D721Med (cell line): ENCODE results near the gene GRAP2.

Experiments used
- DNase-seq: peaks from one replicate; pipeline ENCODE4 v3.0.0; 2011; ENCODE audit warnings: low spot score; ENCODE audit not compliant: insufficient read length
- FAIRE-seq: peaks from 2 replicates; lab custom pipeline; 2011; peaks lifted over from hg19 to GRCh38; lab: Jason Lieb, UNC
- TF ChIP-seq, protein P1 (sequence below): IDR thresholded peaks from 2 replicates; pipeline ENCODE4 v1.5.1; 2012; ENCODE audit warnings: mild to moderate bottlenecking, control low read depth; ENCODE audit not compliant: insufficient read depth; ENCODE audit errors: missing control alignments

GRAP2 gene

DNA sequence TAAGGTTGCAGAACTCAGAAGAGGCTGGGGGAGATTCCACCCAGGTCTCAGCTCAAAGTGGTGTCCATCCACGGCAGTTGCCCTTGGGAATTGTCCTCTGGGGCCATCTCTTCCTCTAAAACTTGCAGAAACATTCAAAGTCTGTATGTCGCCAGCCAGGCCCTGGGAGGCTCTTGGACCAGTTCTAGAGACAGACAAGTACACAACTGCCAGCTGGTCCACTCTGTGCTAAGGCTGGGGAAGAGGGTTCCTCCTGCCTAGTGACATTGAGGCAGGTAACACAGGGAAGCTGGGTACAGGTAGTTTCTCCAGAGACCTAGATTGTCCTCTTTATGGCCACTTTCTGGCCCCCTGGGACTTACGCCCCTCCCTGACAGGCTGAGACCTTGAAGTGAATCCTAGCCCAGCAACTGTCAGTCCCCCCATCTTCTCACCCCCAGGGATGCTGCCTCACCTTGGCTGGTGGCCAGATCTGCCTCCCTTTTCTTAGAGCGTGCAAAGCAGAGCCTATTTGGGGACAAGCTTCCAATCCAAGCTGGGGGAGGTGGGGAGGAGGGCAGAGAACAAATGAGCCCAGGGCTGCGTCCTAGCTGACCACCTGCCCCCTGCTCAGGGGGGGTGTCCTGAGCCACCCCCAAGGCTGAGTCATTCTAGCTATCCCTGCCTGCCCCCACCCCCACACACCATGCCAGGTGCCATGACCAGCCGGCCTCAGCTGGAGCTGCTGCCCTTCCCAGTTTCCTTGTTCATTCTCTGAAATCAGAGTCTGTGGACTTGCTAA lies 102.2 kb downstream of the GRAP2 start:
- no peak for DNase-seq
- TF ChIP-seq, protein P1, sequence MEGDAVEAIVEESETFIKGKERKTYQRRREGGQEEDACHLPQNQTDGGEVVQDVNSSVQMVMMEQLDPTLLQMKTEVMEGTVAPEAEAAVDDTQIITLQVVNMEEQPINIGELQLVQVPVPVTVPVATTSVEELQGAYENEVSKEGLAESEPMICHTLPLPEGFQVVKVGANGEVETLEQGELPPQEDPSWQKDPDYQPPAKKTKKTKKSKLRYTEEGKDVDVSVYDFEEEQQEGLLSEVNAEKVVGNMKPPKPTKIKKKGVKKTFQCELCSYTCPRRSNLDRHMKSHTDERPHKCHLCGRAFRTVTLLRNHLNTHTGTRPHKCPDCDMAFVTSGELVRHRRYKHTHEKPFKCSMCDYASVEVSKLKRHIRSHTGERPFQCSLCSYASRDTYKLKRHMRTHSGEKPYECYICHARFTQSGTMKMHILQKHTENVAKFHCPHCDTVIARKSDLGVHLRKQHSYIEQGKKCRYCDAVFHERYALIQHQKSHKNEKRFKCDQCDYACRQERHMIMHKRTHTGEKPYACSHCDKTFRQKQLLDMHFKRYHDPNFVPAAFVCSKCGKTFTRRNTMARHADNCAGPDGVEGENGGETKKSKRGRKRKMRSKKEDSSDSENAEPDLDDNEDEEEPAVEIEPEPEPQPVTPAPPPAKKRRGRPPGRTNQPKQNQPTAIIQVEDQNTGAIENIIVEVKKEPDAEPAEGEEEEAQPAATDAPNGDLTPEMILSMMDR = no peak
- no peak for FAIRE-seq

DNA sequence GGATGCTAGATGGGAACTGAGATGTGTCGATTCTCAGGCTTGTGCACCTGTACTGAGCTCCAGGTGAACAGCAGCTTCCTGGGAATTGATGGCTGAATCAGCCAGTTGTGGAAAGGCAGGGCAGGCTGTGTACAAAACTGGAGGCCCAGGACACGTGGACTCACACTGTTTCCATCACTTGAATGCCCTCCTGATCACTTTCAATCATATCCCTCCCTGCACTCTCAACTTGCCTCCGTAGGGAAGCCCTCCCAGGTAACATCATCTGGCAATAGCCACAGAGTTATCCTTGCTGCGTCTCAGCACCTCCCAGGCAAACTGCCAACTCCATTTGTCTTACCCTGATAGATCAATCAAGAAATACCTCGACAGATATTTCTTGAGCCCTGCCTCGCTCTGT lies 104.0 kb downstream of the GRAP2 start:
- FAIRE-seq (no peak), DNase-seq (no peak)
- TF ChIP-seq, protein P1 = no peak

DNA sequence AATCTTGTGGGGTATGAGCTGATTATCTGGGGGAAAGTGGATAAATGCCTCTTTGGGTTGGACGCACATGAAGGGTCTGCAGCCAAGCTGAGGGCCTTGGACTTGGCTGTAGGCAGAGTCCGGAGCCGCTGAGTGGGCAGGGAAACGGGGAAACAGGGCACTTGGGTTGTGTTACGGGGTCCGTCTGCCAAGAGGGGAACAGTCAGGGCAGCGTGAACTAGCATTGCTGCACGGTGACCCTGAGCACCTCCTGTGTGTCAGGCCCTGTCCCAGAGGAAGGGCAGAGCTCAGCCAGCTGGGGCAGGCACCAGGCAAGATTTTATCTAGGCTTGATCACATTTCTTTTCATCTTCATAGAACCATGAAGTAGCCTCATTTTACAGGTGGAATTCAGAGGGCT lies 105.8 kb downstream of the GRAP2 start:
- no peak for DNase-seq
- TF ChIP-seq, protein P1 = no peak
- FAIRE-seq = no peak

DNA sequence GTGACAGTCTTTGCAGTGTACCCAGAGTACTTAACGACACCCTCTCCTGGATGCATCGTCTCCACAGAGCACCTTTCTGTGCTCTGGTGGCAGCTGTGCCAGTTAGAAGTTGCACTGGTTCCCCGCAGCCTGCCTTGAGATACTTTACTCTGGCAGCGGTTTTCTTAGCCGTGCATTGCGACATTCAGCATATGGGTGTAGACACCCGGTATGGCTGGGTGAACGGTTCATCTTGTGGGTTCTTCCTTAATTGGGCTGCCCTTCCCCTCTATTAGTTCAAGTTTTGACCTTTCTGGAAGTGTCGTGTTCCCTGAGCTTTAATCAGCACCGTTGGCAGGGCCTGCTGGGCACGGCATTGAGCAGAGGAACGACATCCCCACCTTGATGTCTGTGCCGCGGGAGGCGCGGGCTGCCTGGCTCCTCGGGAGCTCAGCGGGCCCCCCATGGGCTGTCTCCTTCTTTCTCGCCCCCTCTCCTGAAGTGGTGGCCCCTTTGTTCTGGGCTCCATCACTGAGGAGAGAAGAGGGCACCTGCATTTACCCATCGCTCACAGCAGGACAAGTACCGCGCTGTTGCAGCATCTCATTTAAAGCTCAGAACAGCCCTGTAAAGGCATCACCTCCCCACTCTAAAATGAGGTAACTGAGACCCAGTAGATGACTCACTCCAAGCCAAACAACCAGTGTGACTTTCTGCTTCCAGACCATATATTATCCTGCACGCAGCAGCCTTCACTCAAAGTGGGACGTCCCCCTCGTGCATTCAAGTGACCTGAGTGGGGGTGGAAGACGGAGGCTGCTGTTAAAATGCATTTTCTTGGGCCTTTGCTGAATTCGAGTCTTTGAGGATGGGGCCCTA lies 107.2 kb downstream of the GRAP2 start:
- FAIRE-seq = no peak
- TF ChIP-seq, protein P1 = no peak
- no peak for DNase-seq

DNA sequence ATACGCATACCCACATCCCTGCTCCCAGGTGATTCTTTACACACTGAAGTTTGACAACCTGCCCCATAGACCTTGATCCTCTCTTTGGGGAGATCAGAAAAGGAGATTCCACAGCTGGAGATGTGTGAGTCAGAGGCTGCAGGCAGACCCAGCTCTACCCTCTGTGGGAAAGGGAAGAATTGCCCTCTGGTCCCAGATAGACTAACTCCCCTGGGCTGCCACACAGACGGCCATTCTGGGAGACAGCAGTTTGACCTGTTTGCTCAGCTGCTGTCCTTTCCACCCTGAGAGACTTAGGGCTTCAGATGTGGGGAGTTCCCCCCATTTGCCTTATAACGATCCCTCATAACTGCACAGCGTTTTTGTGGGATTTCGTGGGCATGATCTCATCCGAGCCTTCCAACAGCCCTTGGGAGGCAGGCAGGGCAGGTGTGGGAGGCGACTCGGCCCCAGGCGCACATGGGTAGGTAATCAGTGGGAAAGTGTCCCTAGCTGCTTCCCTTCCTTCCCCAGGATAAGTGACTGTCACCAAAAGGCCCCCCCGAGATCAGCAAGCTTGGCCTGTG lies 107.9 kb downstream of the GRAP2 start:
- TF ChIP-seq, protein P1 = no peak
- no peak for FAIRE-seq
- no peak for DNase-seq

DNA sequence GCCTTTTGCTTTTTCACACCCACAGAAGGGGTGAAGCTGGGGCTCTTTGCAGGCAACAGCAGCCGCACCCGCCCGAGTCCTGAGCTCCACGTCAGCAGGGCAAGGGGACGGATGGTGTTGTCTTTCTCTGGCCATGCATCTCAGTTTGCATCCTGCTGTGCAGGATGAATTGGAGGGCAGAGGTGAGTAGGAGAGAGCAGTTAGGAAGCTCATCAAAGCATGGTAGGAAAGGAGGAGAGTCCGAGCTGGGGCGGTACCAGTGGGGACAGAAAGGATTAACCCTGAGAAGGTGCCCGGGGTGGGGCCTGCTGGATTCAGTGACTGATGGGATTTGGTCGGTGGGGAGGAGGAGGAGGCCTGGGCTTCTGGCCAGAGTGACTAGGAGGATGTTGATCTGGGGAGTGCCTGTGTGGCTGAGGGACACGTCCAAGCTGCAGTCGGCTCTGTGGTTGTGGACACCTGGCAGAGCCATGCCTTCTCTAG lies 108.4 kb downstream of the GRAP2 start:
- no peak for DNase-seq
- TF ChIP-seq, protein P1 = no peak
- FAIRE-seq = no peak
